ENCODE data around the gene PPP2R5E. TPM values are rescaled to one million over a fixed set of nuclear protein-coding genes. Genes with fewer than 3 reads are reported as not detected.

PPP2R5E gene
- total RNA-seq, 3 donors from 2014 or later (not counting 1 experiment from before 2014, with no cell fraction given) = 57.4 to 64.1 (median 62.4) TPM

GRCh38 chr14:63444588-63444987, 98.6 kb downstream of the PPP2R5E start:
- no peaks in the 10 kb centered on the region for H3K9me3 ChIP-seq (ENCODE audit: control insufficient read depth, insufficient read depth, low read length)
- Mint-ChIP-seq H3K4me3 (no peak overlapping the region), H3K36me3 (no peaks in the 10 kb centered on the region), H3K27me3 (ENCODE audit: low read depth in 2 of 2) (no peaks in the 10 kb centered on the region), H3K9me3 (no peaks in the 10 kb centered on the region), H3K27ac (no peak overlapping the region), H3K4me1 (peaks cover 39 to 40% of the 10 kb centered on the region in 2 donors)
- no peak overlapping the region for H3K27ac ChIP-seq (ENCODE audit: low read length)
- no CpG with 5 or more reads among the region's 1 CpG for WGBS (ENCODE audit: insufficient coverage)
- TF ChIP-seq, protein P1, sequence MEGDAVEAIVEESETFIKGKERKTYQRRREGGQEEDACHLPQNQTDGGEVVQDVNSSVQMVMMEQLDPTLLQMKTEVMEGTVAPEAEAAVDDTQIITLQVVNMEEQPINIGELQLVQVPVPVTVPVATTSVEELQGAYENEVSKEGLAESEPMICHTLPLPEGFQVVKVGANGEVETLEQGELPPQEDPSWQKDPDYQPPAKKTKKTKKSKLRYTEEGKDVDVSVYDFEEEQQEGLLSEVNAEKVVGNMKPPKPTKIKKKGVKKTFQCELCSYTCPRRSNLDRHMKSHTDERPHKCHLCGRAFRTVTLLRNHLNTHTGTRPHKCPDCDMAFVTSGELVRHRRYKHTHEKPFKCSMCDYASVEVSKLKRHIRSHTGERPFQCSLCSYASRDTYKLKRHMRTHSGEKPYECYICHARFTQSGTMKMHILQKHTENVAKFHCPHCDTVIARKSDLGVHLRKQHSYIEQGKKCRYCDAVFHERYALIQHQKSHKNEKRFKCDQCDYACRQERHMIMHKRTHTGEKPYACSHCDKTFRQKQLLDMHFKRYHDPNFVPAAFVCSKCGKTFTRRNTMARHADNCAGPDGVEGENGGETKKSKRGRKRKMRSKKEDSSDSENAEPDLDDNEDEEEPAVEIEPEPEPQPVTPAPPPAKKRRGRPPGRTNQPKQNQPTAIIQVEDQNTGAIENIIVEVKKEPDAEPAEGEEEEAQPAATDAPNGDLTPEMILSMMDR (IDR thresholded peaks at IDR 0.05) = no peak
- ATAC-seq (no peak), DNase-seq (no peak)
- H3K27me3 ChIP-seq (ENCODE audit: control insufficient read depth, insufficient read depth, low read length) = no peaks in the 10 kb centered on the region
- H3K4me3 ChIP-seq (ENCODE audit: low read length) = no peak overlapping the region
- H3K36me3 ChIP-seq (ENCODE audit: control insufficient read depth, insufficient read depth, low read length) = no peaks in the 10 kb centered on the region
- H3K4me1 ChIP-seq (ENCODE audit: control insufficient read depth, insufficient read depth, low read length) = no peaks in the 10 kb centered on the region
- intact Hi-C loops (cut with micrococcal nuclease) = no loop called here

DNA sequence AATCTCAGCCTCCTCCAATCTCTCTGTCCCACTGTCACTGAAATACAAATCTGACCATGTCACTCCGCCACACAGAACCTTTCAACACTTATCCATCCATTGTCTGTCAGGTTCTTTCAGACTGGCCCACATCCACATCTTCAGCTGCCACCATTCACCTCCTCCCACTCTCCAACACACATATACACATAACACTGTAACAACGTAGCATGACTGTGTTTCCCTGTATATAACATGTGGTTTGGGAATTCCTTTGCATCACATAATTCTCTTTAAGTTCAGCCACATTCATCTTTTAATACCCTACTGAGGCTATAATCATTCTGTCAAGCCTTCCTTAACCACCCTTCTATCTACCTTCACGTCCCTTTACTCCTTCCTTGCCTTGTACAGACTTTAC, 99.2 kb downstream of the PPP2R5E start:
- Mint-ChIP-seq H3K27ac (peak overlapping the region in 1 of 2 donors; percentile 2), H3K4me3 (no peak overlapping the region), H3K27me3 (ENCODE audit: low read depth in 2 of 2) (no peaks in the 10 kb centered on the region), H3K9me3 (no peaks in the 10 kb centered on the region), H3K4me1 (peaks cover 36 to 38% of the 10 kb centered on the region in 2 donors), H3K36me3 (no peaks in the 10 kb centered on the region)
- Histone ChIP-seq H3K9me3 (ENCODE audit: control insufficient read depth, insufficient read depth, low read length) (no peaks in the 10 kb centered on the region), H3K27ac (ENCODE audit: low read length) (no peak overlapping the region), H3K36me3 (ENCODE audit: control insufficient read depth, insufficient read depth, low read length) (no peaks in the 10 kb centered on the region), H3K4me1 (ENCODE audit: control insufficient read depth, insufficient read depth, low read length) (no peaks in the 10 kb centered on the region), H3K4me3 (ENCODE audit: low read length) (no peak overlapping the region), H3K27me3 (ENCODE audit: control insufficient read depth, insufficient read depth, low read length) (no peaks in the 10 kb centered on the region)
- TF ChIP-seq, protein P1 (IDR thresholded peaks at IDR 0.05) = no peak
- intact Hi-C loops (cut with micrococcal nuclease) = no loop called here
- ATAC-seq (no peak), DNase-seq (no peak)
- 98% methylated on average over 3 of the region's 3 CpGs for WGBS (ENCODE audit: insufficient coverage)

DNA sequence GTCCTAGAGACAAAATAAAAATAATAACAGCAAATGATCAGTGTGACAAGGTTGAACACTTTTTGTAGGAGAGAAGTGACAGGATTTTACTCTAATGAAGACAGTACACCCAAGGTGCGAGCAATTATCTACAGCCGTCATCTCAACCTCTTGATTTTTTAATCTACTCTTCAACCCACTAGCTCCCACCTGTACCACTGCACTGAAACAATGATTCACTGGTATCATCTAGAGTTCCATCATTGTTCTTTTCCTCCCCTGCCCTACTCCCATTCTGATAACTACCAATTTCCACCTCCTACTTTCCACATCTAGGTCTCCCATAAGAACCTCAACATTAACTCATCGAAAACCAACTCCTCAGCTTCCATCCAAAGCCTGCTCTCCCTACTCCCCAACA, 99.8 kb downstream of the PPP2R5E start:
- H3K4me1 ChIP-seq (ENCODE audit: control insufficient read depth, insufficient read depth, low read length) = no peaks in the 10 kb centered on the region
- Mint-ChIP-seq H3K4me1 (peaks cover 36 to 40% of the 10 kb centered on the region in 2 donors), H3K27ac (peak overlapping the region in 1 of 2 donors; percentile 2)

More for the DNA sequence above, 99.8 kb downstream of the PPP2R5E start:
- intact Hi-C loops (cut with micrococcal nuclease) = no loop called here
- 96% methylated on average over 3 of the region's 3 CpGs for WGBS (ENCODE audit: insufficient coverage)
- no peak for DNase-seq
- no peaks in the 10 kb centered on the region for H3K27me3 ChIP-seq (ENCODE audit: control insufficient read depth, insufficient read depth, low read length)
- TF ChIP-seq, protein P1 (IDR thresholded peaks at IDR 0.05) = no peak
- Mint-ChIP-seq H3K9me3 (no peaks in the 10 kb centered on the region), H3K4me3 (no peak overlapping the region), H3K27me3 (ENCODE audit: low read depth in 2 of 2) (no peaks in the 10 kb centered on the region), H3K36me3 (no peaks in the 10 kb centered on the region)
- no peaks in the 10 kb centered on the region for H3K9me3 ChIP-seq (ENCODE audit: control insufficient read depth, insufficient read depth, low read length)
- no peak overlapping the region for H3K4me3 ChIP-seq (ENCODE audit: low read length)
- ATAC-seq = no peak
- H3K27ac ChIP-seq (ENCODE audit: low read length) = no peak overlapping the region
- no peaks in the 10 kb centered on the region for H3K36me3 ChIP-seq (ENCODE audit: control insufficient read depth, insufficient read depth, low read length)

Measured in natural killer cell (primary cell).